ENCODE measurements around the gene SLC29A2.
"Not testable (repeated sequence)": the region's sequence is repeated elsewhere in the genome, so short reads cannot be mapped to it uniquely, and the experiment has no call there.

SLC29A2 gene

DNA sequence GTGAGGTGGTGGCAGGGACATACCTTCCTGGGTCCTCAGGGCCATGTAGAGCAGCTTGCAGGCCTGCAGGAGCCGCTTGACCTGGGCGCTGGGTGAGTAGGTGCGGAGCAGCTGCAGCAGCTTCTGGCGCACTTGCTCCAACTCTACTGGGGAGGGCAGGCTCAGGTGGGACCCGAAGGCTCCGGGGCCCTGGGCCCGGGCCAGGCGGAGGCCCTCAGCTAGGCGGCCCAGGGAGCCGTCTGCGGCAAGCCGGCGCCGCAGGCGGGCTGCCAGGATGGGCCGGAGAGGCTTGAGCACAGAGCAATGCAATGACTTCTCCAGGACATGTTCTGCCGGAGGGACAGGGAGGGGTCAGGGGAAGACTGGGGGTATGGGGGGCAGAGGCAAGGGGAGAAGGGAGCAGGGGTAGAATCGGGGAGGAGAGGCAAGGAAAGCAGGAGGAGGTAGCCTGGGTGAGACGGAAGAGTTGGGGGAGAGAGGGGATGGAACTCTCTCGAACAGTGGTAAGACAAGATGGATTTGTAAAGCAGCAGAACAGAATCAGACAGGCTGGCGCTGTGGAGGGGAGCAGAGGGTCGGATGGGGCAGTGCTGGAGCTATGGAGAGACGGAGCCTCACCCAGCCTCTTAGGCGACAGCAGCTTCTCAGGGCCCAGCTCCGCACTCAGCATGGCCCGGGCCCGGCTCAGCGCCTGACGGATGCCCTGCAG lies 37.5 kb downstream of the SLC29A2 start:
- no peak for DNase-seq (ENCODE audit: low spot score)

GRCh38 chr11:66333220-66333877 lies 38.2 kb downstream of the SLC29A2 start:
- DNase-seq (ENCODE audit: low spot score), result no peak

DNA sequence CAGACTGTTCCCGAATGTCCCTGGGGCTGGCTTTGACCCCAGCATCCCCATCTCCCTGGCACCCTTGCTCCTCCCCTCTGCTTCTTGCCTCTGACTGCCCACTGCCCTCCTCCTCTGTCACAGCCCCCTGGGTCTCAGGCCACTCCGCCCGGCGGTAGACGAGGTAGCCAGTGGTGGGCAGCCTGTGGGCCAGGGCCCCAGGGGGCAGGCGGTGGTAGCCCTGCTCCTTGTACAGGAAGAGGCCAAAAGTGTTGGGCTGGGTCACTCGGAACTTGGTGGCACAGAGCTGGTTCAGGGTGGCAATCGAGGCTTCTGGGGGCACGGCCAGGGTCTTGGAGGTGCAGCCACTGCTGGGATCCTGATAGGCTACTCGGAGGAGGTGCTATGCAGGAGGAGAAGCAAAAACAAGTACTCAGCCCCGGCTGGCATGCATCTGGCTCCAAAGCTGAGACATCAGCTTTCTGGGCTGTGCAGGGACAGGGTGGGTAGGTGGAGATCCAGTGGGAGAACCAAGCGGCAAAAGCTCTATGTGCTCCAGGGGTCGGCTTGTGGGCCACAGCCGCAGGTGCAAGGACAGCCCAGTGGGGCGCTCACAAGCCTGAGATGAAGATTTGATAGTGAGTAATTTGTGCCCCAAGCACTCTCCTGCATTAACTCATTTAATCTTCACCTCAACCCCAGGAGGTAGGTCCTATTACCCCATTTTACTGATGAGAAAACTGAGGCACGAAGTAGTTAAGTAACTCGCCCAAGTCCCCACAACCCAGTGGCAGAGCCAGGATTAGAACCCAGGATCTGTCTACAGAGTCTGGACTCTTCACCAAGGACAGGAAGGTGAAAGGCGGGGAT lies 39.0 kb downstream of the SLC29A2 start:
- DNase-seq (ENCODE audit: low spot score), result no peak

GRCh38 chr11:66331542-66332370 lies 39.8 kb downstream of the SLC29A2 start:
- DNase-seq (ENCODE audit: low spot score), result no peak

- DNase-seq (ENCODE audit: low spot score), result no peak
Measured at GRCh38 chr11:66330931-66331330, 40.6 kb downstream of the SLC29A2 start.

- no peak for DNase-seq (ENCODE audit: low spot score)
Measured at GRCh38 chr11:66329165-66329673, 42.3 kb downstream of the SLC29A2 start.

DNA sequence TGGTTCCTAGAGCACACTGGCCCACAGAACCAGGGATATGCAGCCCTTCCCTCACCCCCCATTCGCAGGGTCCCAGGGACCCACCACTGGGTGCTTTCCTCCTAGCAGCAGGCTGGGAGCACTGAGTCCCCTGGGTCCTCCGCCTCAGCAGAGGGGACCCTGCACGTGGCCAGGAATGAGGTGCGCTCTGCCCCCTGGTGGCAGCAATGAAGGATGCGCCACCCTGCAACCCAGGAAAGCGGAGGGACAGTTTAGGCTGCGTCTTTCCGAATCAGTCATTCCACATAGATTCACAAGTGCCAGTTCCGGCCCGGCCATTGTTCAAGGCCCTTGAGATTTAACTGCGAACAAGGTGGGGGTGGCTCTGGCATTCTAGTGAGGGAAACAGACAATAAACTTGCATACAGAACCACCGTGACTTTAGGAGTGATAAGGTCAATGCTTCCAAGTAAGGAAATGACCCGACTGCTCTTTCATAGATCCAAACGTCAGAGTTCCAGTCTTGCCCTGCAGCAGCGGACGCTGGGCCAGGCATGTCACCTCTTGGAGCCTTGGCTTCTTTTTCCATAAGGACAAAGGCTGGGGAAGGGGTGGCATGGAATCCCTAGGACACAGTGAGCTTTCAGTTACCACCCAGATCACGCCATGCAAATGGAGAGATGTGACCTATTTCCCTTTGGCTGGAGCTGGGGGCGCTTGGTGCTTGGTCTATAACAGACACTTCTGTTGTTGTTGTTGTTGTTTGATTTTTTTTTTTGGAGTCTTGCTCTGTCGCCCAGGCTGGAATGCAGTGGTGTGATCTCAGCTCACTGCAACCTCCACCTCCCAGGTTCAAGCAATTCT lies 43.0 kb downstream of the SLC29A2 start:
- DNase-seq (ENCODE audit: low spot score), result peak; percentile 83

- DNase-seq (ENCODE audit: low spot score), result no peak
Measured at GRCh38 chr11:66328031-66328301, 43.6 kb downstream of the SLC29A2 start.

- DNase-seq (ENCODE audit: low spot score), result no peak
Measured at GRCh38 chr11:66327171-66328030, 44.2 kb downstream of the SLC29A2 start.

DNA sequence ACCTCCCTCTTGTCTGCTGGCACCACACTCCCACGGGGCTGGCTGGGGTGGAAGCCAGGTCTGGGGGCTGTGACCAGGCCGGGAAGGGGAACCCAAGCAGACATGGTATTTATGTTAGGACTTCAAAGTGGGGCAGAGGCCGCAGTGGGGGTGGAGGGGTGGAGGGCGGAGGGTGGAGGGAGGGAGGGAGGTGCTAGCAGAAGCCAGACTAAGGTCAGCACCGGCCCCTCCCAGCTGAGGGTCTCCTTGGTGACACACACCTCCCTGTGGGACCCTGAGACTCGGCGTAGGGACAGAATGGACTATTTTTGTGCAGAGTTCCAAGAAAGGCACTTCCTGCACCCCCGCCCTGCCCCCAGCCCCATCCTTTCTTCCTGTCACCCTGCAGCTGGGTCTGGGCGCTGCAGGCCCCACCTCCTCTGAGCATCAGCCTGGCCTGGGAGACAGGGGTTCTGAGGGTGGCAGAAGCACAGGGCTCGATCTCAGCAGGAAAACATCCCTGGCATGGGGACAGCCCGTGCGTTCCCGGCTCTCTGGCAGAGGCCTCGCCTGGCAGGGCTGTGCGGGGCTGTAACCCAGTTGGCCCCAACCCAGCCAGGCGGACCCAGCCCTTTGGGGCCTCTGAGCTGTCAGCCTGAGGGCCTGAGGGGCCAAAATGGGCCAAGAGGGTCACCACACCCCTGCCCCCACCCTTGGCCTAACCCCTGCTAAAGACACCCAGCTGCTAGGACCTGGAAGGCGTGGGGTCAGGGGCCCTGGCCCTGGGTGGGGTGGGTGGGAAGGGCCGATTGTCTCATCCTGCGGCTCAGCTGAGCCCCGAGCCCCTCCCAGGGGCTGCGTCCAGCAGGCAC lies 45.1 kb downstream of the SLC29A2 start:
- DNase-seq (ENCODE audit: low spot score), result peak; percentile 59

GRCh38 chr11:66325263-66325671 lies 46.3 kb downstream of the SLC29A2 start:
- DNase-seq (ENCODE audit: low spot score), result no peak

DNA sequence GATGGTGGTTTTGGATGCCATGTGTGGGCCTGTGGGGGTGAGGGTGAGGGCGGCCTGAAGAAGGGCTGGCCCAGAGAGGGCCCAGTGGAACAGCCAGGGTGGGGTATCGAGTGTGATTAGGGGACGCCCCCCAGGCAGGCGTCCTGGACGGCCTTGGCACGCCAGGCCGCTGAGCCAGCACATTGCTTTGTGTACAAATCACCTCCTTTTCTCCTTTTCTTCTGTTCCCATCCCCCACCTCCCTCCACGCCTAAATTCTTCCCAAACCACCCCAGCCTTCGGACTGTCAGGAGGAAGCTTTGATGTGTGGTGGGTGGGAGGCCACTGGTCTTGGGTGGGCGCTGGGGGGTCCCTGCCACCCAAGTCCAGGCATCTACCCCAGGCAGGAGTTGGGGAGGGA lies 46.9 kb downstream of the SLC29A2 start:
- DNase-seq (ENCODE audit: low spot score), result no peak

DNA sequence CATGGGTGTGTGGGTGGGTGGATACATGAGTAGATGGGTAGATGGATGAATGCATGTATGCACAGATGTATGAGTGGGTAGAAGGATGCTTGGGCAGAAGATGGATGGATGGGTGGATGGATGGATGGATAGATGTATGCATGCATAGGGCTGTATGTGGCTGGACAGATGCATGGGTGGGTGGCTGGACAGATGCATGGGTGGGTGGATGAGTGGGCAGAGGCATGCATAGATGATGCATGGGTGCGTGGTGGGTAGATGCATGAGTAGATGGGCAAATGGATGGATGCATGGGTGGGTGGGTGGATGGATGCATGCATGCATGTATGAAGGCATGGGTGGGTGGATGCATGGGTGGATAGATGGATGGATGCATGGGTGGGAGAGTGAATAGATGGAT lies 47.9 kb downstream of the SLC29A2 start:
- DNase-seq (ENCODE audit: low spot score), result no peak

GRCh38 chr11:66322732-66323427 lies 48.7 kb downstream of the SLC29A2 start:
- no peak for DNase-seq (ENCODE audit: low spot score)

GRCh38 chr11:66321606-66322005 lies 50.0 kb downstream of the SLC29A2 start:
- no peak for DNase-seq (ENCODE audit: low spot score)

- not testable (repeated sequence) for DNase-seq (ENCODE audit: low spot score)
Measured at GRCh38 chr11:66320748-66321147, 50.8 kb downstream of the SLC29A2 start.

- DNase-seq (ENCODE audit: low spot score), result not testable (repeated sequence)
Measured at GRCh38 chr11:66320289-66320688, 51.3 kb downstream of the SLC29A2 start.

GRCh38 chr11:66318600-66318970 lies 53.0 kb downstream of the SLC29A2 start:
- DNase-seq (ENCODE audit: low spot score), result no peak
